ENCODE data around the gene LYZL2.
"Not testable (repeated sequence)": the region's sequence is repeated elsewhere in the genome, so short reads cannot be mapped to it uniquely, and the experiment has no call there.

- TF ChIP-seq YY1 (IDR thresholded peaks at IDR 0.05); REST (IDR thresholded peaks at IDR 0.05); CTCF (IDR thresholded peaks at IDR 0.05; ENCODE audit: low read depth, low read length, missing input control); TAF1 (conservative IDR thresholded peaks at IDR 0.05); JUND (IDR thresholded peaks at IDR 0.05); NR2F2 (IDR thresholded peaks at IDR 0.05); FOXA2 (IDR thresholded peaks at IDR 0.05); ATF3 (IDR thresholded peaks at IDR 0.05); SP1 (IDR thresholded peaks at IDR 0.05); RAD21 (IDR thresholded peaks at IDR 0.05); MAX (IDR thresholded peaks at IDR 0.05); FOXA1 (IDR thresholded peaks at IDR 0.05); GABPA (IDR thresholded peaks at IDR 0.05 in 1 of 2, conservative IDR thresholded peaks at IDR 0.05 in 1 of 2); RXRA (IDR thresholded peaks at IDR 0.05): not testable (repeated sequence)
Observed at GRCh38 chr10:30611041-30611440, 18.5 kb downstream of the LYZL2 start.

Measured in liver (tissue), 3 donors.